ENCODE results near the gene BCAR1. TPM values are rescaled to one million over a fixed set of nuclear protein-coding genes. Genes with fewer than 3 reads are reported as not detected.

BCAR1 gene
- total and polyA plus RNA-seq, 2 of the 13 experiments (the other 11 are each of a cell fraction or from before 2014, with no cell fraction given), result 48.1 to 51.7 TPM

- FAIRE-seq, result no peak
- peaks cover 68% of the 10 kb centered on the region for H3K79me2 ChIP-seq (ENCODE audit: insufficient read depth, low read length)
- peak overlapping the region; percentile 96 for H3K9ac ChIP-seq (ENCODE audit: insufficient read depth, low read depth, low read length)
- intact Hi-C loops (cut with micrococcal nuclease; ENCODE audit: unreplicated experiment) (loop anchor here (2.0 to 5.0 kb wide), 2 partner anchors 25 to 199 kb away; partner anchors contain the start of gene TMEM170A), in situ Hi-C loops (cut with HindIII; ENCODE audit: extremely low pct_ligation_motif_present, low pct_unique_long_range_greater_than_20kb) (no loop called here)
- ATAC-seq, result no peak
- CTCF ChIA-PET (ENCODE audit: low intra/inter-chr PET ratio, low total read pairs), result no interaction called here
- no peaks in the 10 kb centered on the region for H3K9me3 ChIP-seq (ENCODE audit: low read length)
- POLR2A ChIA-PET, result interaction anchor here (2.2 to 9.3 kb wide), 4 partner anchors 12 to 47 kb away, joined by 8 to 151 read pairs (median 92); partner anchors contain the start of gene BCAR1
- BruUV-seq (replicated peaks), result no TSS peak
- peaks cover under 1 to 5% of the 10 kb centered on the region in 2 experiments; a peak in 1 of 5 replicates for H3K36me3 ChIP-seq (replicated peaks in 1 of 2; ENCODE audit: control insufficient read depth in 1 of 2, insufficient read depth in 2 of 2, low read length in 2 of 2)
- H3K4me2 ChIP-seq (ENCODE audit: low read depth, low read length), result peak overlapping the region; percentile 98
- WGBS (ENCODE audit: low lambda C conversion rate), result 86% methylated on average over 13 of the region's 14 CpGs
- H3K27ac ChIP-seq (ENCODE audit: extremely low read length, insufficient read depth, low read length), result peak overlapping the region; percentile 61
- H3K4me1 ChIP-seq (ENCODE audit: insufficient read depth, low read length), result peaks cover 76% of the 10 kb centered on the region
- H3K27me3 ChIP-seq (ENCODE audit: control insufficient read depth in 1 of 2, insufficient read depth in 2 of 2, low read length in 2 of 2), result no peaks in the 10 kb centered on the region
- peaks cover 39% of the 10 kb centered on the region for H4K20me1 ChIP-seq (ENCODE audit: insufficient read depth, low read length)
- DNase-seq (ENCODE audit: low spot score), result no peak
- peak overlapping the region; percentile 92 to 99 (median 96); a peak in 4 of 6 replicates for H3K4me3 ChIP-seq (replicated peaks in 1 of 3; ENCODE audit: insufficient read depth in 1 of 3, low read depth in 2 of 3, low read length in 3 of 3)
- H2AFZ ChIP-seq (ENCODE audit: low read length), result no peak overlapping the region
- no peak for TF ChIP-seq ZNF12 (CRISPR knock-in tag; IDR thresholded peaks at IDR 0.05)
- TF ChIP-seq HNF1B (CRISPR knock-in tag; IDR thresholded peaks at IDR 0.05), result no peak
- no peak for TF ChIP-seq TAF15 (IDR thresholded peaks at IDR 0.05; ENCODE audit: low read depth, low read length, poor library complexity, severe bottlenecking)
- no peak for TF ChIP-seq ZNF572 (CRISPR knock-in tag; IDR thresholded peaks at IDR 0.05)
- TF ChIP-seq TBX2 (CRISPR knock-in tag; IDR thresholded peaks at IDR 0.05; ENCODE audit: borderline replicate concordance), result 0 out of 2 replicates have a peak, but pooled peaks have one; percentile 4
- TF ChIP-seq ZNF225 (CRISPR knock-in tag; IDR thresholded peaks at IDR 0.05), result peak; percentile 10; the same call in 1 of the 2 replicates
- 0 out of 2 replicates have a peak, but pooled peaks have one; percentile 59 for TF ChIP-seq ZNF546 (CRISPR knock-in tag; conservative IDR thresholded peaks at IDR 0.05)
- no peak for TF ChIP-seq BHLHE40 (IDR thresholded peaks at IDR 0.05; ENCODE audit: low read length)
- TF ChIP-seq ZNF564 (CRISPR knock-in tag; IDR thresholded peaks at IDR 0.05), result no peak
- TF ChIP-seq SMC3 (IDR thresholded peaks at IDR 0.05; ENCODE audit: low read length), result no peak
- no peak; the same call in 1 of the 2 replicates for TF ChIP-seq THAP9 (CRISPR knock-in tag; IDR thresholded peaks at IDR 0.05; ENCODE audit: borderline replicate concordance)
- TF ChIP-seq ELK4 (CRISPR knock-in tag; IDR thresholded peaks at IDR 0.05; ENCODE audit: borderline replicate concordance), result no peak
- TF ChIP-seq GMEB2 (CRISPR knock-in tag; IDR thresholded peaks at IDR 0.05; ENCODE audit: low read depth), result no peak
- no peak for TF ChIP-seq ZNF549 (CRISPR knock-in tag; IDR thresholded peaks at IDR 0.05)
- no peak for TF ChIP-seq NFYC (CRISPR knock-in tag; IDR thresholded peaks at IDR 0.05)
- no peak for TF ChIP-seq KDM5A (IDR thresholded peaks at IDR 0.05; ENCODE audit: borderline replicate concordance, low read length)
- no peak for TF ChIP-seq HNRNPL (IDR thresholded peaks at IDR 0.05; ENCODE audit: low read depth, low read length)
Measured at GRCh38 chr16:75263291-75263962, 12.0 kb upstream of the BCAR1 start.

Measured in HepG2 (cell line).